Nephron (organoid): ENCODE data around the gene LGALS9C.
"Not testable (repeated sequence)": the region's sequence is repeated elsewhere in the genome, so short reads cannot be mapped to it uniquely, and the experiment has no call there.

Source experiments
- H3K27ac Mint-ChIP-seq, 3 experiments: 2 replicates each; pipeline ENCODE4 v1.8.0; 2020; ENCODE audit warnings: mixed read lengths in 3 of 3, mild to moderate bottlenecking in 2 of 3, moderate library complexity in 1 of 3
- H3K27me3 Mint-ChIP-seq: 2 replicates; pipeline ENCODE4 v1.8.0; 2021; ENCODE audit warnings: low read depth, mild to moderate bottlenecking, moderate library complexity, mixed read lengths
- H3K36me3 Mint-ChIP-seq: 2 replicates; pipeline ENCODE4 v1.8.0; 2020; ENCODE audit warnings: low read depth, mixed read lengths
- H3K4me1 Mint-ChIP-seq: 2 replicates; pipeline ENCODE4 v1.8.0; 2020; ENCODE audit warnings: mixed read lengths
- H3K4me3 Mint-ChIP-seq, 3 experiments: 2 replicates each; pipeline ENCODE4 v1.8.0; 2020; ENCODE audit warnings: mild to moderate bottlenecking in 3 of 3, mixed read lengths in 3 of 3, moderate library complexity in 2 of 3
- H3K9me3 Mint-ChIP-seq: 2 replicates; pipeline ENCODE4 v1.8.0; 2020; ENCODE audit warnings: mixed read lengths
- TF ChIP-seq, protein P1 (sequence below), 3 experiments: fragments of 200-600 bp; sonication (generic); IDR thresholded peaks; one replicate each; pipeline ENCODE4 v1.5.0; 2021; ENCODE audit warnings: antibody characterized with exemption in 3 of 3; ENCODE audit not compliant: unreplicated experiment in 3 of 3

The LGALS9C gene

DNA sequence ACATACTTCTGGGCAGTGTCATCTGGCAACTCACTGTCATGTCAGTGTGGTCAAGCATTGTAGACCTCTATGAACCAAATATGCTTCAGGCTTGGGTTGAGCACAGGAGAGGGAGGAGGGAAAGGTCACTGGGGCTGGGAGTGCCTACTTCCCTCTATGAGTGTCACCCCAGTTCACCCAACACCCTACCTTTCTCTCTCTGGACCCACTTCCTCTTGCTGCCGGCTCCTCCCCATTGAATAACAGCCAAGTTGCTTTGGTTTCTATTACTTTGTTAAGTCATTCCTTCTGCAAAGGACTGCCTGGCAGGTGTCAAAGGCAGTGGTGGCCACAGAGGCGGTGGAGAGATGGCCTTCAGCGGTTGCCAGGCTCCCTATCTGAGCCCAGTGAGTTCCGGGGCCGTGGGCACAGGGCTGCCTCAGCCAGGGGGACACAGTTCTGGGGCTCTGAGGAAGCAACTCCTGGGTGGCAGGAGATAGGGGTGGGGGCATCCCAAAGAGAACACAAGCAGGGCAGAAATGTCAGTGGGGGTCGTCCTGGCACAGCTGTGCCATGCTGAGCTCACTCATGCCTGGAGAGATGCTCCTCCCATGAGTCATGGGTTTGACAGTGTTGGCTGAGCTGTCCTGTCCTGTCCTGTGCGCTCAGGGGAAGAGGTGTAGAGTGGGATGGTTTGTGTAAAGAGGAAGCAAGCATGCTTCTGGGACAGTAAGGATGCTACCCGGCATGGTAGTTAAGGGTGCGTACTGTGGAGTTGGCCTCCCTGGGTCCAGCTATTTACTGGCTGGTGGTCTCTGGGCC, at the start of gene LGALS9C:
Gene LGALS9C, plus strand, starts transcription at position 282 of the 801 bp plus-strand sequence. Its CDS starts 66 bp downstream, at position 348.
- not testable (repeated sequence) for H3K27me3 Mint-ChIP-seq, H3K27ac Mint-ChIP-seq, H3K4me1 Mint-ChIP-seq, H3K9me3 Mint-ChIP-seq, H3K36me3 Mint-ChIP-seq, H3K4me3 Mint-ChIP-seq

DNA sequence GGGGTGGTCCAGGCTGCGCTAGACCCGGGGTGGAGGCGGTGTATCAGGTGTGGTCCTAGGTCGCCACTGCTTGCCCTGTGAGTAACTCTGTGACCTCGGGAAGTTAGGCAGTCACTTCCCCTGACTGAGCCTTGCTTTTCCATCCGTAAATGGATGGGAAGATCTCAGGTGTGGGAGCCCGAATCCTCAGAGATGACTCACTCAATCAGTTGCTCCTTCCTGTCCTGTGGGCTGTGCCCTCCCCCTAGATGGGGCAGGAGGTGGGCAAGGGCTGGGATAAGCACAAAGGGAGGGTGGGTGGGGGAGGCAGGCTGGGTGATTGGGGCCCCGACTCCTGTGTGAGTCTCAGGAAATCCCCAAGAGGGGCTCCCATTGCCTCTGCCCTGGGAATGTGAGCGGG, 44.4 kb upstream of the LGALS9C start:
- H3K36me3 Mint-ChIP-seq, H3K9me3 Mint-ChIP-seq, H3K4me3 Mint-ChIP-seq, H3K4me1 Mint-ChIP-seq, H3K27ac Mint-ChIP-seq, H3K27me3 Mint-ChIP-seq: not testable (repeated sequence)

- not testable (repeated sequence) for H3K27me3 Mint-ChIP-seq, H3K9me3 Mint-ChIP-seq, H3K4me3 Mint-ChIP-seq, H3K27ac Mint-ChIP-seq, H3K36me3 Mint-ChIP-seq, H3K4me1 Mint-ChIP-seq
Observed at GRCh38 chr17:18439465-18439870, 37.1 kb upstream of the LGALS9C start.

GRCh38 chr17:18442093-18442492, 34.5 kb upstream of the LGALS9C start:
- not testable (repeated sequence) for H3K9me3 Mint-ChIP-seq, H3K36me3 Mint-ChIP-seq, H3K4me1 Mint-ChIP-seq, H3K4me3 Mint-ChIP-seq, H3K27me3 Mint-ChIP-seq, H3K27ac Mint-ChIP-seq
- TF ChIP-seq, protein P1, sequence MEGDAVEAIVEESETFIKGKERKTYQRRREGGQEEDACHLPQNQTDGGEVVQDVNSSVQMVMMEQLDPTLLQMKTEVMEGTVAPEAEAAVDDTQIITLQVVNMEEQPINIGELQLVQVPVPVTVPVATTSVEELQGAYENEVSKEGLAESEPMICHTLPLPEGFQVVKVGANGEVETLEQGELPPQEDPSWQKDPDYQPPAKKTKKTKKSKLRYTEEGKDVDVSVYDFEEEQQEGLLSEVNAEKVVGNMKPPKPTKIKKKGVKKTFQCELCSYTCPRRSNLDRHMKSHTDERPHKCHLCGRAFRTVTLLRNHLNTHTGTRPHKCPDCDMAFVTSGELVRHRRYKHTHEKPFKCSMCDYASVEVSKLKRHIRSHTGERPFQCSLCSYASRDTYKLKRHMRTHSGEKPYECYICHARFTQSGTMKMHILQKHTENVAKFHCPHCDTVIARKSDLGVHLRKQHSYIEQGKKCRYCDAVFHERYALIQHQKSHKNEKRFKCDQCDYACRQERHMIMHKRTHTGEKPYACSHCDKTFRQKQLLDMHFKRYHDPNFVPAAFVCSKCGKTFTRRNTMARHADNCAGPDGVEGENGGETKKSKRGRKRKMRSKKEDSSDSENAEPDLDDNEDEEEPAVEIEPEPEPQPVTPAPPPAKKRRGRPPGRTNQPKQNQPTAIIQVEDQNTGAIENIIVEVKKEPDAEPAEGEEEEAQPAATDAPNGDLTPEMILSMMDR (IDR thresholded peaks at IDR 0.05; ENCODE audit: unreplicated experiment in 3 of 3) = peak in 1 of 3 experiments; percentile 9

GRCh38 chr17:18442532-18442931, 34.1 kb upstream of the LGALS9C start:
- H3K4me1 Mint-ChIP-seq, H3K9me3 Mint-ChIP-seq, H3K36me3 Mint-ChIP-seq, H3K27ac Mint-ChIP-seq, H3K27me3 Mint-ChIP-seq, H3K4me3 Mint-ChIP-seq: not testable (repeated sequence)

GRCh38 chr17:18447476-18448205, 28.9 kb upstream of the LGALS9C start:
- not testable (repeated sequence) for H3K27me3 Mint-ChIP-seq, H3K4me1 Mint-ChIP-seq, H3K36me3 Mint-ChIP-seq, H3K27ac Mint-ChIP-seq, H3K9me3 Mint-ChIP-seq, H3K4me3 Mint-ChIP-seq

DNA sequence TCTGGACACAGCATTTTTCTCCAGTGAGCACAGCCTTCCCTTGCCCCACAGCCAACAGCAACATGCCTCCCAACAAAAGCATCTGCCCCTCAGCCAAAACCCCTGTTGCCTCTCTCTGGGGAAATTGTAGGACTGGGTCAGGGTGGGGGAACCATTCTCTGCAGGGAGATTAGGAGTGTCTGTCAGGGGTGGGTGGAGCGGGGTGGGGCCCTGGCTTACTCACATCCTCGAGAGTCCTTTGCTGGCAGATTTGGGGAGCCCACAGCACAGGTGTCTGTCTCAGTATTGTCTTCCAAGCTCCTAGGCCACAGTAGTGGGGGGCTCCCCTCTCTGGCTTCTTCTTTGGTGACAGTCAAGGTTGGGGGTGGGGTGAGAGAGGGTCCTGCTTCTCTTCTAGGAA, 28.3 kb upstream of the LGALS9C start:
- not testable (repeated sequence) for H3K27ac Mint-ChIP-seq

GRCh38 chr17:18449833-18450232, 26.8 kb upstream of the LGALS9C start:
- H3K4me1 Mint-ChIP-seq, H3K36me3 Mint-ChIP-seq, H3K4me3 Mint-ChIP-seq, H3K27ac Mint-ChIP-seq, H3K27me3 Mint-ChIP-seq, H3K9me3 Mint-ChIP-seq: not testable (repeated sequence)

More for the DNA sequence above, 28.3 kb upstream of the LGALS9C start:
- not testable (repeated sequence) for H3K4me3 Mint-ChIP-seq, H3K4me1 Mint-ChIP-seq, H3K27me3 Mint-ChIP-seq, H3K9me3 Mint-ChIP-seq, H3K36me3 Mint-ChIP-seq

GRCh38 chr17:18450998-18451397, 25.6 kb upstream of the LGALS9C start:
- H3K27me3 Mint-ChIP-seq, H3K4me1 Mint-ChIP-seq, H3K36me3 Mint-ChIP-seq, H3K9me3 Mint-ChIP-seq, H3K4me3 Mint-ChIP-seq, H3K27ac Mint-ChIP-seq: not testable (repeated sequence)

DNA sequence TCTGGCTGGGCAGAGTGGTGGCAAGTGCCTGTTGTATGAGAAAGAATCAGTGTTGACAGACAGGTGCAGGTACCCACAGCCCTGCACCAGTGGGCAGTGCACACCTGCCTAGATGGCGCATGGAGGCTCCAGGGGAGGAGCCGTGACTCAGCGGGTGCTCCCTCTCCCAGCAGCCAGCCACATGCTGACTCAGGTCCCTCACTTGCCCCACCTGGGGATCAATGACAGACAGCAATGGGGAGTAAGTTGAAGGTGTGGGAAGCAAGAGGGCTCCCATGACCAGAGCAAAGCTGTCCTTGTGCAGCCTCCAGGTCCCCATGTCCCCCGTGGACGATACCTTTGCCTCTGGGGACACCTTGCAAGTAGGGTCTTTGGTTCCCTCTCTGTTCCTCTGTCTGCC, 24.6 kb upstream of the LGALS9C start:
- H3K27ac Mint-ChIP-seq, H3K36me3 Mint-ChIP-seq, H3K4me1 Mint-ChIP-seq, H3K27me3 Mint-ChIP-seq, H3K4me3 Mint-ChIP-seq, H3K9me3 Mint-ChIP-seq: not testable (repeated sequence)

GRCh38 chr17:18459035-18459434, 17.6 kb upstream of the LGALS9C start:
- not testable (repeated sequence) for H3K27ac Mint-ChIP-seq, H3K9me3 Mint-ChIP-seq, H3K27me3 Mint-ChIP-seq, H3K4me3 Mint-ChIP-seq, H3K36me3 Mint-ChIP-seq, H3K4me1 Mint-ChIP-seq

GRCh38 chr17:18463831-18464502, 12.6 kb upstream of the LGALS9C start:
- not testable (repeated sequence) for H3K9me3 Mint-ChIP-seq, H3K4me1 Mint-ChIP-seq, H3K27me3 Mint-ChIP-seq, H3K36me3 Mint-ChIP-seq, H3K27ac Mint-ChIP-seq, H3K4me3 Mint-ChIP-seq

GRCh38 chr17:18466250-18466983, 10.2 kb upstream of the LGALS9C start:
- H3K27ac Mint-ChIP-seq, H3K9me3 Mint-ChIP-seq, H3K27me3 Mint-ChIP-seq, H3K36me3 Mint-ChIP-seq, H3K4me3 Mint-ChIP-seq, H3K4me1 Mint-ChIP-seq: not testable (repeated sequence)
